K562 (cell line): ENCODE data around the gene TRPV6. TPM values are rescaled to one million over a fixed set of nuclear protein-coding genes. Genes with fewer than 3 reads are reported as not detected.

Source experiments
- ATAC-seq: fragments of 200-7000 bp; cut with Tn5 transposase; 3 replicates; pipeline ENCODE4 v1.9.1; 2020; ENCODE audit warnings: moderate library complexity
- BruUV-seq: library from RNA; stranded (reverse); fragments of 400-500 nt; replicated peaks from 2 replicates; lab custom pipeline; 2021; lab: Mats Ljungman, UMichigan
- CTCF ChIA-PET: fragments of 300-600 bp; formaldehyde crosslinking; extraction: SDS; loops from one replicate; lab custom pipeline; 2021; ENCODE audit warnings: low intra/inter-chr PET ratio; lab: Yijun Ruan, JAX
- POLR2A ChIA-PET: fragments of 300-600, 350-650 bp; sonication (Branson Sonifier 250); formaldehyde crosslinking; extraction: SDS; loops from one replicate; lab custom pipeline; 2021; ENCODE audit warnings: antibody characterized with exemption, inconsistent platforms; lab: Yijun Ruan, JAX
- DNase-seq, 4 experiments: peaks; one replicate each; pipeline versions ENCODE4 v3.0.0 to v3.0.0-alpha.2; 2011 to 2018; ENCODE audit warnings: low spot score in 3 of 4, mixed read lengths in 3 of 4; ENCODE audit errors: extremely low read depth in 1 of 4
- FAIRE-seq: peaks from 2 replicates; lab custom pipeline; 2011; peaks lifted over from hg19 to GRCh38; lab: Jason Lieb, UNC
- H2AFZ ChIP-seq: 2 replicates; pipeline ENCODE4 v1.6.0; 2011; ENCODE audit warnings: low read depth, low read length, control low read depth, inconsistent platforms
- H3K27ac ChIP-seq: fragments of 200-600 bp; 3 replicates; pipeline ENCODE4 v1.8.0; 2011; ENCODE audit warnings: low read depth, mild to moderate bottlenecking, control low read depth, inconsistent platforms, low read length, moderate library complexity, mixed read lengths; ENCODE audit errors: extremely low read depth
- H3K27me3 ChIP-seq, 2 experiments: fragments of 300-600 bp in 1 of 2; 2 replicates in 1 of 2; 3 replicates in 1 of 2; pipeline versions ENCODE4 v1.6.0 to v1.8.0; 2011; ENCODE audit warnings: inconsistent platforms in 2 of 2, low read length in 2 of 2, mild to moderate bottlenecking in 1 of 2, mixed read lengths in 1 of 2, moderate library complexity in 1 of 2; ENCODE audit not compliant: control insufficient read depth in 2 of 2, insufficient read depth in 2 of 2
- H3K36me3 ChIP-seq: fragments of 300-600 bp; 3 replicates; pipeline ENCODE4 v1.8.0; 2011; ENCODE audit warnings: mild to moderate bottlenecking, low read length, inconsistent platforms; ENCODE audit not compliant: control insufficient read depth, insufficient read depth
- H3K4me1 ChIP-seq, 2 experiments: fragments of 200-600 bp in 1 of 2; replicated peaks in 1 of 2; 2 replicates in 1 of 2; 3 replicates in 1 of 2; pipeline versions ENCODE4 v1.5.1 to v1.8.0; 2011; ENCODE audit warnings: inconsistent platforms in 2 of 2, low read length in 2 of 2, mild to moderate bottlenecking in 1 of 2, mixed read lengths in 1 of 2, moderate library complexity in 1 of 2; ENCODE audit not compliant: control insufficient read depth in 2 of 2, insufficient read depth in 2 of 2
- H3K4me2 ChIP-seq: 2 replicates; pipeline ENCODE4 v1.6.1; 2011; ENCODE audit warnings: low read length, control low read depth, inconsistent platforms, mixed read lengths; ENCODE audit not compliant: insufficient read depth
- H3K4me3 ChIP-seq: fragments of 200-600 bp; sonication (generic), shearing (Covaris generic); 2 replicates; pipeline ENCODE4 v1.5.1; 2016; ENCODE audit warnings: control low read depth, inconsistent platforms
- H3K79me2 ChIP-seq: fragments of 200-600 bp; 3 replicates; pipeline ENCODE4 v1.8.0; 2011; ENCODE audit warnings: low read length, inconsistent platforms; ENCODE audit not compliant: control insufficient read depth, insufficient read depth
- H3K9ac ChIP-seq, 2 experiments: 2 replicates each; pipeline versions ENCODE4 v1.6.0 to v1.6.1; 2011; ENCODE audit warnings: low read depth in 2 of 2, low read length in 2 of 2, control low read depth in 1 of 2, inconsistent platforms in 1 of 2, mild to moderate bottlenecking in 1 of 2, mixed read lengths in 1 of 2; ENCODE audit not compliant: insufficient read depth in 1 of 2
- H3K9me1 ChIP-seq: one replicate; pipeline ENCODE4 v1.6.0; 2011; ENCODE audit warnings: inconsistent platforms, mild to moderate bottlenecking, low read length, moderate library complexity; ENCODE audit not compliant: control insufficient read depth, insufficient read depth
- H3K9me3 ChIP-seq: replicated peaks from 2 replicates; pipeline ENCODE4 v1.5.1; 2011; ENCODE audit warnings: low read depth, low read length, inconsistent platforms; ENCODE audit not compliant: control insufficient read depth, insufficient read depth
- H4K20me1 ChIP-seq: replicated peaks from 2 replicates; pipeline ENCODE4 v1.6.1; 2011; ENCODE audit warnings: low read length, inconsistent platforms, mixed read lengths; ENCODE audit not compliant: control insufficient read depth, insufficient read depth
- CCAR2 ChIP-seq: fragments of 200-400 bp; formaldehyde crosslinking; IDR thresholded peaks from 2 replicates; pipeline ENCODE4 v1.6.1; 2017; ENCODE audit warnings: mild to moderate bottlenecking, low read depth, low read length
- HMG20A ChIP-seq: fragments of 450-650 bp; formaldehyde crosslinking; conservative IDR thresholded peaks from 2 replicates; pipeline ENCODE4 v1.4.0; 2020; ENCODE audit warnings: mild to moderate bottlenecking, mixed read lengths
- NCOA2 ChIP-seq, 2 experiments: fragments of 450-650 bp; IDR thresholded peaks; 2 replicates each; pipeline ENCODE4 v1.6.1; 2018; ENCODE audit warnings: mild to moderate bottlenecking in 2 of 2, moderate library complexity in 1 of 2; ENCODE audit not compliant: partially characterized antibody in 2 of 2
- SNRNP70 ChIP-seq: fragments of 200-400 bp; formaldehyde crosslinking; optimal IDR thresholded peaks from 2 replicates; pipeline ENCODE3; 2017; ENCODE audit warnings: low read depth, low read length
- XRCC5 ChIP-seq: fragments of 200-400 bp; formaldehyde crosslinking; IDR thresholded peaks from 2 replicates; pipeline ENCODE4 v1.6.1; 2017; ENCODE audit warnings: low read depth, mild to moderate bottlenecking, low read length
- ZNF551 ChIP-seq: fragments of 250-450 bp; sonication (Bioruptor Pico); IDR thresholded peaks from 2 replicates; pipeline ENCODE4 v1.5.0; 2021; ENCODE audit warnings: mild to moderate bottlenecking, moderate library complexity
- WGBS: fragments of 100-300 bp; shearing (Covaris generic); methylation state at CpG from one replicate; pipeline ENCODE4 v1.1.6; 2016; ENCODE audit warnings: low coverage, mixed read lengths; ENCODE audit not compliant: insufficient coverage; ENCODE audit errors: missing lambda C conversion rate; 5-methylcytosine and 5-hydroxymethylcytosine counted together
- in situ Hi-C: fragments of 300-500 bp; cut with MboI; formaldehyde crosslinking; loops from 4 replicates; pipeline ENCODE4 v1.15.0; 2018; ENCODE audit warnings: inconsistent platforms, mixed read lengths
- intact Hi-C: fragments of 100-400 bp; cut with micrococcal nuclease; formaldehyde crosslinking; loops from 2 replicates; pipeline ENCODE4 v1.14.2; 2022
- polyA plus RNA-seq, 8 experiments: library from polyadenylated mRNA; depleted of rRNA in 4 of 8; stranded (reverse) in 5 of 8; unstranded in 3 of 8; fragments of >200 nt; fragmentation: Nextera tagmentation in 2 of 8; fragmentation: Illumina TruSeq in 1 of 8; extraction: Ambion mirVana in 2 of 8; extraction: Trizol in 1 of 8; gene quantifications; 2 replicates each; pipeline versions ENCODE4 v1.2.1 to v1.2.3, GENCODE V29; 2011 to 2014; ENCODE audit warnings: inconsistent platforms in 1 of 8, missing spikeins in 1 of 8
- total RNA-seq, 7 experiments: library from RNA; depleted of rRNA in 6 of 7; stranded (reverse); fragments of >200 nt in 6 of 7; fragmentation: Illumina TruSeq in 2 of 7; extraction: Trizol in 2 of 7; gene quantifications; 2 replicates each; pipeline versions ENCODE4 v1.2.1 to v1.2.3, GENCODE V29; 2011 to 2021; ENCODE audit warnings: low replicate concordance in 1 of 7
- TF ChIP-seq, protein P1 (sequence below): fragments of 450-650 bp; IDR thresholded peaks from 2 replicates; pipeline ENCODE4 v1.6.1; 2016; ENCODE audit warnings: borderline replicate concordance
- TF ChIP-seq, protein P2 (sequence below): fragments of 250-450 bp; sonication (Bioruptor Pico); IDR thresholded peaks from 2 replicates; pipeline ENCODE4 v1.8.0; 2021; ENCODE audit warnings: borderline replicate concordance, mild to moderate bottlenecking, moderate library complexity; ENCODE audit not compliant: poor library complexity, severe bottlenecking
- TF ChIP-seq, protein P3 (sequence below): fragments of 250-450 bp; sonication (Bioruptor Pico); IDR thresholded peaks from 2 replicates; pipeline ENCODE4 v1.8.0; 2021; ENCODE audit warnings: moderate library complexity, mild to moderate bottlenecking, inconsistent platforms

TRPV6 gene
- total and polyA plus RNA-seq, 9 of the 15 experiments (the other 6 are each of a cell fraction or from before 2014, with no cell fraction given): 0.04 to 0.36 (median 0.11) TPM

DNA sequence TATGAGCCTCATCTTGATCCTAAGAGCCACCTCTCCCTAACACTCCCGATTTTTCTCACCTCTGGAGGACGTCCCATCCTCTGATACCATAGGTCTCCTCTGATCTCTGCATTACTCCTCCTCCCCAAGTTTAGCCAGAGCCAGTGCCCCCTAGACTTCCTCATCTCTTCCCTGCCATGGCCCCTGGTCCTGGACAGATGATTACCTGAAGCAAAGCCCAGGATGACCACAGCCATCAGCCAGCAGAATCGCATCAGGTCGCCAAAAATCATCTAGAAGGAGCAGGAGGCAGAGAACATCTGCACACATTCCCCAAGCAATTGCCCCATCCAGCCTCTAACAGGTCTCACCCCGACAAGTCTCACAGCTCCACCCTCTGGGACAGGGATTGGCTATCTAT is 11.7 kb downstream of the TRPV6 start:
- Histone ChIP-seq H3K27ac (no peak overlapping the region), H2AFZ (no peak overlapping the region), H4K20me1 (0 out of 2 replicates have a peak, but pooled peaks cover 4% of the 10 kb centered on the region), H3K4me2 (no peak overlapping the region), H3K4me1 (peaks cover 0 to 5% of the 10 kb centered on the region in 2 experiments; a peak in 1 of 5 replicates), H3K9me3 (no peaks in the 10 kb centered on the region), H3K79me2 (no peaks in the 10 kb centered on the region), H3K27me3 (peaks cover 17 to 72% of the 10 kb centered on the region in 2 experiments), H3K9ac (no peak overlapping the region), H3K9me1 (no peaks in the 10 kb centered on the region), H3K4me3 (no peak overlapping the region), H3K36me3 (no peaks in the 10 kb centered on the region)
- ChIA-PET CTCF (interaction anchor here (0.6 to 4.6 kb wide), 3 partner anchors 129 to 342 kb away, joined by 3 to 31 read pairs (median 6); no protein-coding TSS in a partner anchor), POLR2A (interaction anchor here (0.7 kb wide), 1 partner anchor 500 kb away, joined by 3 read pairs; no protein-coding TSS in a partner anchor)
- DNase-seq: no peak
- ATAC-seq: no peak
- FAIRE-seq: no peak
- BruUV-seq: no TSS peak
- WGBS: 4% methylated on average over 5 of the region's 5 CpGs
- TF ChIP-seq, protein P1, sequence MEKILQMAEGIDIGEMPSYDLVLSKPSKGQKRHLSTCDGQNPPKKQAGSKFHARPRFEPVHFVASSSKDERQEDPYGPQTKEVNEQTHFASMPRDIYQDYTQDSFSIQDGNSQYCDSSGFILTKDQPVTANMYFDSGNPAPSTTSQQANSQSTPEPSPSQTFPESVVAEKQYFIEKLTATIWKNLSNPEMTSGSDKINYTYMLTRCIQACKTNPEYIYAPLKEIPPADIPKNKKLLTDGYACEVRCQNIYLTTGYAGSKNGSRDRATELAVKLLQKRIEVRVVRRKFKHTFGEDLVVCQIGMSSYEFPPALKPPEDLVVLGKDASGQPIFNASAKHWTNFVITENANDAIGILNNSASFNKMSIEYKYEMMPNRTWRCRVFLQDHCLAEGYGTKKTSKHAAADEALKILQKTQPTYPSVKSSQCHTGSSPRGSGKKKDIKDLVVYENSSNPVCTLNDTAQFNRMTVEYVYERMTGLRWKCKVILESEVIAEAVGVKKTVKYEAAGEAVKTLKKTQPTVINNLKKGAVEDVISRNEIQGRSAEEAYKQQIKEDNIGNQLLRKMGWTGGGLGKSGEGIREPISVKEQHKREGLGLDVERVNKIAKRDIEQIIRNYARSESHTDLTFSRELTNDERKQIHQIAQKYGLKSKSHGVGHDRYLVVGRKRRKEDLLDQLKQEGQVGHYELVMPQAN: no peak
- no peak for TF ChIP-seq NCOA2 (IDR thresholded peaks at IDR 0.05; ENCODE audit: partially characterized antibody in 2 of 2)
- TF ChIP-seq, protein P2, sequence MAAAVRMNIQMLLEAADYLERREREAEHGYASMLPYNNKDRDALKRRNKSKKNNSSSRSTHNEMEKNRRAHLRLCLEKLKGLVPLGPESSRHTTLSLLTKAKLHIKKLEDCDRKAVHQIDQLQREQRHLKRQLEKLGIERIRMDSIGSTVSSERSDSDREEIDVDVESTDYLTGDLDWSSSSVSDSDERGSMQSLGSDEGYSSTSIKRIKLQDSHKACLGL (CRISPR knock-in tag): no peak
- TF ChIP-seq, protein P3, sequence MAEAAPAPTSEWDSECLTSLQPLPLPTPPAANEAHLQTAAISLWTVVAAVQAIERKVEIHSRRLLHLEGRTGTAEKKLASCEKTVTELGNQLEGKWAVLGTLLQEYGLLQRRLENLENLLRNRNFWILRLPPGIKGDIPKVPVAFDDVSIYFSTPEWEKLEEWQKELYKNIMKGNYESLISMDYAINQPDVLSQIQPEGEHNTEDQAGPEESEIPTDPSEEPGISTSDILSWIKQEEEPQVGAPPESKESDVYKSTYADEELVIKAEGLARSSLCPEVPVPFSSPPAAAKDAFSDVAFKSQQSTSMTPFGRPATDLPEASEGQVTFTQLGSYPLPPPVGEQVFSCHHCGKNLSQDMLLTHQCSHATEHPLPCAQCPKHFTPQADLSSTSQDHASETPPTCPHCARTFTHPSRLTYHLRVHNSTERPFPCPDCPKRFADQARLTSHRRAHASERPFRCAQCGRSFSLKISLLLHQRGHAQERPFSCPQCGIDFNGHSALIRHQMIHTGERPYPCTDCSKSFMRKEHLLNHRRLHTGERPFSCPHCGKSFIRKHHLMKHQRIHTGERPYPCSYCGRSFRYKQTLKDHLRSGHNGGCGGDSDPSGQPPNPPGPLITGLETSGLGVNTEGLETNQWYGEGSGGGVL (CRISPR knock-in tag): no peak
- no peak for TF ChIP-seq CCAR2
- no peak for TF ChIP-seq ZNF551
- TF ChIP-seq XRCC5: no peak
- no peak for TF ChIP-seq HMG20A (CRISPR knock-in tag)
- TF ChIP-seq SNRNP70: no peak
- in situ Hi-C loops: no loop called here
- intact Hi-C loops: loop anchor here (1.0 to 2.0 kb wide), 2 partner anchors 87 to 128 kb away; no protein-coding TSS in a partner anchor
